Adrenal gland (tissue), 5 donors: ENCODE data around the gene HLA-DRA.

Experiments used
- POLR2A ChIP-seq, 2 donors: fragments of 450-650 bp; IDR thresholded peaks; one replicate each; pipeline ENCODE4 v1.6.1; 2017; ENCODE audit warnings: antibody characterized with exemption in 2 of 2, mild to moderate bottlenecking in 2 of 2, moderate library complexity in 1 of 2
- TF ChIP-seq, protein P1 (sequence below), 6 experiments: fragments of 450-650 bp in 4 of 6; fragments of 200-600 bp in 2 of 6; sonication (generic) in 1 of 6; IDR thresholded peaks; 1 replicate in 5 of 6; 2 replicates in 1 of 6; pipeline versions ENCODE4 v1.5.1 to v1.8.0; 2016 to 2021; ENCODE audit warnings: antibody characterized with exemption in 6 of 6, mild to moderate bottlenecking in 2 of 6, moderate library complexity in 1 of 6
- donor health status: DM: no; HTN: no; CAD: no.

- TF ChIP-seq, protein P1, sequence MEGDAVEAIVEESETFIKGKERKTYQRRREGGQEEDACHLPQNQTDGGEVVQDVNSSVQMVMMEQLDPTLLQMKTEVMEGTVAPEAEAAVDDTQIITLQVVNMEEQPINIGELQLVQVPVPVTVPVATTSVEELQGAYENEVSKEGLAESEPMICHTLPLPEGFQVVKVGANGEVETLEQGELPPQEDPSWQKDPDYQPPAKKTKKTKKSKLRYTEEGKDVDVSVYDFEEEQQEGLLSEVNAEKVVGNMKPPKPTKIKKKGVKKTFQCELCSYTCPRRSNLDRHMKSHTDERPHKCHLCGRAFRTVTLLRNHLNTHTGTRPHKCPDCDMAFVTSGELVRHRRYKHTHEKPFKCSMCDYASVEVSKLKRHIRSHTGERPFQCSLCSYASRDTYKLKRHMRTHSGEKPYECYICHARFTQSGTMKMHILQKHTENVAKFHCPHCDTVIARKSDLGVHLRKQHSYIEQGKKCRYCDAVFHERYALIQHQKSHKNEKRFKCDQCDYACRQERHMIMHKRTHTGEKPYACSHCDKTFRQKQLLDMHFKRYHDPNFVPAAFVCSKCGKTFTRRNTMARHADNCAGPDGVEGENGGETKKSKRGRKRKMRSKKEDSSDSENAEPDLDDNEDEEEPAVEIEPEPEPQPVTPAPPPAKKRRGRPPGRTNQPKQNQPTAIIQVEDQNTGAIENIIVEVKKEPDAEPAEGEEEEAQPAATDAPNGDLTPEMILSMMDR (IDR thresholded peaks at IDR 0.05): no peak
- TF ChIP-seq POLR2A (IDR thresholded peaks at IDR 0.05): no peak
Observed at GRCh38 chr6:32483968-32484613, 44.4 kb downstream of the HLA-DRA start.
